ENCODE results near the gene SRSF7. TPM values are rescaled to one million over a fixed set of nuclear protein-coding genes. Genes with fewer than 3 reads are reported as not detected.
"Not testable (repeated sequence)": the region's sequence is repeated elsewhere in the genome, so short reads cannot be mapped to it uniquely, and the experiment has no call there.

The SRSF7 gene
- polyA plus RNA-seq, 4 donors = 235 to 287 (median 243) TPM

DNA sequence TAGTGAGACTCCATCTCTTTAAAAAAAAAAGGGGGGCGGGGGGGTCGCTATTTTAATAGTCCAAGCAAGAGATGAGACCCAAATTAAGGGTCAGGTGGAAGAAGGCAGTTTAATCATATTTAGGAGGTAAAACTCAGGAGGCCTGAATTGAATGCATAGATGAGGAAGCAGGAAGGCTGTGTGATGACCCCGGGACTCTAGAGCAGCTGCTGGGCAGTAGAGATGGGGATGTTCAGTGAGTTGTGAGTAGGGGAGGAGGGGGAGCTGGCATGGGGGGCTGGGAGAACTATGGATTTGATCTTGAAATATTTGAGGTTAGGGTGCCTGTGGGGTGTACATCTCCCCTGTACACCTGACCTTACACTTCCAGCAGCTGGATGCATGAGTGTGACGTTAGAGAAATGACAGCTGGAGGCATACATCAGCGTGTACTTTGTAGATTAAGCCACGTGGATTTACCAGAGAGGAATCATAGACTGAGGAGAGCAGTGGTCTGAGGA, 44.3 kb downstream of the SRSF7 start:
- no peak for DNase-seq (ENCODE audit: low read depth in 4 of 4, low spot score in 3 of 4)

DNA sequence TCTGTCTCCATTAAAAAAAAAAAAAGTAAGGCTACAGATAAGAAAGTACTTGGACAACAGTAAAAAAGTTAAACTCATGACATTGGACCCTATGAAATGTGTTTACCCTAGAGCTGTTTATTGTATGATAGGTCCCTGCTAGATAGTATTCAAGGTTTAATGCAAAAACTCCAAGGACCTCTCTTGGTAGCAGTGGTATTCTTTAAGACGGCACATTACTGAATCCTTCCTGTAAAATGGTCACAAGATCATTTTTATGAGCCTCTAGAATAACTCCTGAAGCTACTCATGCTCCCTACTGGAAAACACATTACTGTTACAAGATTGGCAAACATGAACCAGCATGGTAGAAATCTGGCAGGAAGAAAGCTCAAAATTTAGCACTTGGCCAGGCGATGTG, 46.5 kb downstream of the SRSF7 start:
- no peak for DNase-seq (ENCODE audit: low read depth in 4 of 4, low spot score in 3 of 4)

DNA sequence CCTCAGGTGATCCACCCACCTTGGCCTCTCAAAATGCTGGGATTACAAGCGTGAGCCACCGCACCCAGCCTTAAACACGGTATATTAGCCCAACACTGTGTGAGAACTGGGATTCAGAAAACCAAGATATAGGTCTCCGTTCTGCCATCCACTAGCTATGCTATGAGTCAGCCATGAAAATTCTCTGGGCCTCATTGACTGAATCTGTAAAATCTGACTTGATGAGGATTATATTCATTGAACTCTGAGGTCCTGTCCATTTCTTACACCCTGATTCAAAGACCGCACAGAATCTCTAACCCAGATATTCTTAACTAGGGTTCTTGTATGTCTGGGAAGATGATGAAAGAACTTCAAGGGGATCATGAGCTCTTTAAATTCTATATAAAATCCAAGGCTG, 47.8 kb downstream of the SRSF7 start:
- not testable (repeated sequence) for DNase-seq (ENCODE audit: low read depth in 4 of 4, low spot score in 3 of 4)

DNA sequence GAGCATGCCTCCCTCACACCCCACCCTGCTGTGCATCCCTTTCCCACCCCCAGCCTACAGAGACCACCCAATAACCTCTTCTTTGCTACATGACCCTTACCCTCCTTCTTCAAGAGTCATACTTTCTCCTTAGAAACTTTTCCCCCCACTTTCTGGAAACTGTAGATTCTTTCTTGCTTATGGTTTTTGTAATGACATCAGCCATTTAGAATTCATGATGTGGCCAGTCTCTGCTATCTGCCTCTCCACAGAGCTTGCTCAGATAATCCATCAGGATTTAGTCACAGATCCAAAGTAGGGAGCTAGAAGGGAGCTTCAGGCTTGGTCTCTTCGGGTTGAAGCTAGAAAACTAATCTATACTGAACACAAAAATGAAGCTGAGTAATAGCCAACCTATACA, 48.7 kb downstream of the SRSF7 start:
- no peak for DNase-seq (ENCODE audit: low read depth in 4 of 4, low spot score in 3 of 4)

DNA sequence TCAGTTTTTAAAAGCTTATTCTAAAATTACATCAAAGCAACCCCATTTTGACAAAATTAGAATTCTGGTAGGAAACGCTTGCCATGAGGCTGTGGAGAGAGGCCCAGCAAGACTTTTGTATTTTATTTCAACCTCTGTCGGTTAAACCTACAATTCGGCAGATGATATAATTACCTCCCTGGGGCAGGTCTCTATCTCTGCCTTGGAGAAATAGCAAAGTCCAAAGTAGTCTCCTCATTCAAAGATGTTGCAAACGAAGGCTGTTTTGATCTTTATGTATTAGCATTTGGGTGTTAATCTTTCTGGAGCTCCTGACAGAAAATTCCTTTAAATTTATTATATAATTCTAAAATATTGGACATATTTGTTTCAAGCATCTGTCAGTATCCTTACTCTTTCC, 49.6 kb downstream of the SRSF7 start:
- no peak for DNase-seq (ENCODE audit: low read depth in 4 of 4, low spot score in 3 of 4)

DNA sequence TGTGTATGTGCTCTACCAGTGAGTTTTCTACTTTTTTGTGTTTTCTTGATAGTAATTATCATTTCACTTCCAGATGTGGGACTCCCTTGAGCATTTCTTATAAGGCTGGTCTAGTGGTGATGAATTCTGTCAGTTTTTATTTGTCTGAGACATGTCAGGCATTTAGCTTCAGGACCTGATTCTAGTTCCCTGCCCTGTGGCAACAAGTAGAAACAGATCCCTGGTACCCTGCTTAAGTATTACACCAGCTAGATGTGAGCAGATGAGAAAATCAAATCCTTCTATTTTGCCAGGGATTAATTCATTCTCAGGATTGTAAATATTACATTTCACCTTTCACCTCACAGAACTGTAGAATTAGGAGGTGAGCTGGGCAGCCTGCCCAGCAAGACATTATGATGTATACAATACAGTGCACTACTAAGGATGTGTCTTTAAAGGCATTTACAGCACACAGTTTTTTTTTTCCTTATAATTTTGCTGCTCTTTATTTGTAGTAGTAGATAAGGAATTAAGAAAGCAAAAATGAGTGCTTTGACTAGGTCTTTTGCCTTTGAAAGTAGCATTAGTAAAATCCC, 50.2 kb downstream of the SRSF7 start:
- DNase-seq (ENCODE audit: low read depth in 4 of 4, low spot score in 3 of 4) = no peak

DNA sequence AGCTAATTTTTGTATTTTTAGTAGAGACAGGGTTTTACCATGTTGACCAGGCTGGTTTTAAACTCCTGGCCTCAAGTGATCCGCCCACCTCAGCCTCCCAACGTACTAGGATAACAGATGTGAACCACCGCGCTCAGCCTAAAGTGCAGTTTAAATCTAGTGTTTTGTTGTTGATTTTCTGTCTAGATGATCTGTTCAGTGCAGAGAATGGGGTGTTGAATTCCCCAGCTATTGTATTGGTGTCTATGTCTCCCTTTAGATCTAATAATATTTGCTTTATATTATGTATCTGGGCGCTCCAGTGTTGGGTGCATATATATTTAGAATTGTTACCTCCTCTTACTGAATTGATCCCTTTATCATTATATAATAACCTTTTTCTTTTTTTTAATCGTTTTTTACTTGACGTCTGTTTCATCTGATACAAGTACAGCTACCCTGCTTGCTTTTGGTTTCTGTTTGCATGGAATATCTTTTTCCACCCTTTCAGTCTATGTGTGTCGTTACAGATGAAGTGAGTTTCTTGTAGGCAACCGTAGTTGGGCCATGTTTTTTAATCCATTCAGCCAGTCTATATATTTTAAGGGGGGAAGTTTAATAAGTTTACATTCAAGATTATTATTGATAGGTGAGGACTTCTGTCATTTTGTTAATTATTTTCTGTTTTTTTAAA, 50.9 kb downstream of the SRSF7 start:
- no peak for DNase-seq (ENCODE audit: low read depth in 4 of 4, low spot score in 3 of 4)

DNA sequence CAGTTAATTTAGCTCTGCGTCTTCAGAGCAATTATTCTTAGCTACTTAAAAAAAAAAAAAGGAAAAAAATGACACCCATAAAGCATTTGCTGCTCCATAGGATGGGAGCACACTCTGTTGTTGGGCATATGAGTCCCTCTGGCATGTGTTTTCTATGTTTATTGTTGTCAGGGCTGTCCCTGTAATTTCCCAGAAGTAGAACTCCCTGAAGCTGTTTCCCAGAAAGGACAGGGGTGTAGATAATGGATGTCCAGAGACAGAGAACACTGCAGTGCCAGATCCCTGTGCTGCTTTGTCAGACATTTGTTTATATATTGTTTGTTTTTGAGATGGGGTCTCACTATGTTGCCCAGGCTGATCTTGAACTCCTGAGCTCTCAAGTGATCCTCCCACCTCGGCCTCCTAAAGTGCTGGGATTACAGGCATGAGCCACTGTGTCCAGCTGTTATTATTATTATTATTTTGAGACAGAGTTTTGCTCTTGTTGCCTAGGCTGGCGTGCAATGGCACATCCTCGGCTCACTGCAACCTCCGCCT, 52.6 kb downstream of the SRSF7 start:
- DNase-seq (ENCODE audit: low read depth in 4 of 4, low spot score in 3 of 4) = no peak

DNA sequence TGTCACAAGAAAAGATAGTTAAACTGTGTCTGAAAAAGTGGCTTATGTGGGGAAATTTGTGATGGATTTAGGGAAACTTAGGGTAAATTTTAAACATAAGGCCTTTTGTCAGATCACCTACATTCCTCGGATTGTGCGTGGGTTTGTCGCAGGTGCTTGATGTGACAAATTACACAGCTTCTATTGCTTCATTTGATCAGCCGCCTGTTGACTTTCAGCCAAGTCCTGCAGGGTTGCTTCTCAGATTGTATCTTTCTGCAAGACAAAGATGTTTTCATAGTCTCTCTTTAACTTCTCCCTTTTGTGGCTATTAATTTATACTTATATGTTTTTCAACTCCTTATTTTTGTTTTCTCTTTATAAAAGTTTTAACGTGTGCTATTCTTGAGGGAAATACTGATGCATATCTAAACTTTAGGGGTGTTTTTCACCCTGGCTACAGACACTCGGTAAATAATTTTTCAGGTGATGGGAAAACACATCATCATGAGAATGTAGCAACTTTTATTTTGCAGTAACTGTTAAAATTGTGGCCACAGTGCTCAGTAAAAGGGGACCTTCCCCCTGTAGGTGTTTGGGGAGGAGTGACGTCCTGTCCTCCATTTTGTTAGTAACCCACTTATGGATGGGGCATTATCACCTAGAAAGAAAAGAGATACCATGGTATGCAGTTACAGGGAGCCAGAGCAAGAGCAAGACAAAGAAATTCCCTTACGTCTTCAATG, 53.9 kb downstream of the SRSF7 start:
- no peak for DNase-seq (ENCODE audit: low read depth in 4 of 4, low spot score in 3 of 4)

Other genes starting within 250 kb of the SRSF7 start
- gene HNRNPLL, start 148.4 kb downstream of the SRSF7 start, polyA plus RNA-seq (ENCODE audit: insufficient read length in 4 of 4) = 10 to 100 TPM; 68.6 to 82.0 (median 78.3) TPM
- 10 to 100 TPM; 21.1 to 62.7 (median 54.6) TPM for gene GALM, start 85.2 kb downstream of the SRSF7 start, polyA plus RNA-seq (ENCODE audit: insufficient read length in 4 of 4)
- gene GEMIN6, start 26.8 kb upstream of the SRSF7 start, polyA plus RNA-seq (ENCODE audit: insufficient read length in 4 of 4) = 10 to 100 TPM; 18.9 to 22.5 (median 20.5) TPM
- 10 to 100 TPM; 28.0 to 38.4 (median 34.9) TPM for gene DHX57, start 124.6 kb upstream of the SRSF7 start, polyA plus RNA-seq (ENCODE audit: insufficient read length in 4 of 4)
- gene MORN2, start 124.6 kb upstream of the SRSF7 start, polyA plus RNA-seq (ENCODE audit: insufficient read length in 4 of 4) = 10 to 100 TPM; 23.3 to 61.7 (median 52.1) TPM
- 1 to 10 TPM; 1.9 to 3.8 (median 2.4) TPM for gene ARHGEF33, start 138.5 kb upstream of the SRSF7 start, polyA plus RNA-seq (ENCODE audit: insufficient read length in 4 of 4)